ENCODE data around the gene PAMR1.

DNA sequence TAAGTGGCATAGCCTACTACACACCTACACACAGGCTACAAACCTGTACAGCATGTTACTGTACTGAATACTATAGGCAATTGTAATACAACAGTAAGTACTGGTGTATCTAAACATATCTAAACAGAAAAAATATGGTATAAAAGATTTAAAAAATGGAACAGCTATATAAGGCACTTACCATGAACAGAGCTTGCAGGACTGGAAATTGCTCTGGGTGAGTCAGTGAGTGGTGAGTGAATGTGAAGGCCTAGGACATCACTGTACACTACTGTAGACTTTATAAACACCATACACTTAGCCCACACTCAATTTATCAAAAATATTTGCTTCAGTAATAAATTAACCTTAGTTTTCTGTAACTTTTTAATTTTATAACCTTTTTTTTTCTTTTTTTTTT lies 24.7 kb downstream of the PAMR1 start:
- TF ChIP-seq SPI1 (IDR thresholded peaks at IDR 0.05; ENCODE audit: low read depth, low read length) (no peak), POLR2AphosphoS5 (IDR thresholded peaks at IDR 0.05; ENCODE audit: low read depth, low read length) (no peak), POLR2A (IDR thresholded peaks at IDR 0.05; ENCODE audit: low read depth, low read length) (no peak)

All from GM12891 (cell line).